ENCODE results near the gene EXPH5. TPM values are rescaled to one million over a fixed set of nuclear protein-coding genes. Genes with fewer than 3 reads are reported as not detected.

Gene EXPH5
- total RNA-seq, 2 donors from 2014 or later: 2.3 to 2.9 TPM

DNA sequence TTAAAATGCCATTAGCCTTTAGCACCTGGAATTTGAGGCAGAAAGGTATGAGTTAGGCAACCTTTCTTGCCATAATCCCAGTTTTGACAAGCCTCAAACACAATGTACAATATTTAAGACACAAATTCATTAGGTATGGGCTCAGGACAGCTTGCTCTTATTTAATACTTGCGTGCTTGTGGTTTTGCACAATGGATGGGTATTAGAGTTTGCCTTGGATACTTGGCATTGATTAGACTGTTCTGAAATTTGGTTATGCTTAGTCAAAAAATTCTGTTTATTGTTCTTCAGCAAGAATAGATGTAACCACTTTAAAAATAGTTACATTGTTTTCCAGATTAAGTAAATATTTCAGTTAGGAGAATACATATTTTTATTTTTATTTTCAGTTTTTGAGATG, 120.9 kb downstream of the EXPH5 start:
- TF ChIP-seq POLR2A (IDR thresholded peaks at IDR 0.05): no peak
- TF ChIP-seq, protein P1, sequence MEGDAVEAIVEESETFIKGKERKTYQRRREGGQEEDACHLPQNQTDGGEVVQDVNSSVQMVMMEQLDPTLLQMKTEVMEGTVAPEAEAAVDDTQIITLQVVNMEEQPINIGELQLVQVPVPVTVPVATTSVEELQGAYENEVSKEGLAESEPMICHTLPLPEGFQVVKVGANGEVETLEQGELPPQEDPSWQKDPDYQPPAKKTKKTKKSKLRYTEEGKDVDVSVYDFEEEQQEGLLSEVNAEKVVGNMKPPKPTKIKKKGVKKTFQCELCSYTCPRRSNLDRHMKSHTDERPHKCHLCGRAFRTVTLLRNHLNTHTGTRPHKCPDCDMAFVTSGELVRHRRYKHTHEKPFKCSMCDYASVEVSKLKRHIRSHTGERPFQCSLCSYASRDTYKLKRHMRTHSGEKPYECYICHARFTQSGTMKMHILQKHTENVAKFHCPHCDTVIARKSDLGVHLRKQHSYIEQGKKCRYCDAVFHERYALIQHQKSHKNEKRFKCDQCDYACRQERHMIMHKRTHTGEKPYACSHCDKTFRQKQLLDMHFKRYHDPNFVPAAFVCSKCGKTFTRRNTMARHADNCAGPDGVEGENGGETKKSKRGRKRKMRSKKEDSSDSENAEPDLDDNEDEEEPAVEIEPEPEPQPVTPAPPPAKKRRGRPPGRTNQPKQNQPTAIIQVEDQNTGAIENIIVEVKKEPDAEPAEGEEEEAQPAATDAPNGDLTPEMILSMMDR (IDR thresholded peaks at IDR 0.05): no peak
- intact Hi-C loops (cut with DNase I): no loop called here
- Histone ChIP-seq H3K36me3 (replicated peaks in 1 of 2; ENCODE audit: insufficient read depth in 1 of 2, low read depth in 2 of 2) (peaks cover 0 to 3% of the 10 kb centered on the region in 2 donors), H3K4me3 (no peak overlapping the region), H3K27me3 (no peaks in the 10 kb centered on the region), H3K9me3 (no peaks in the 10 kb centered on the region), H3K27ac (no peak overlapping the region), H3K4me1 (peaks cover 26% of the 10 kb centered on the region)
- no peak for ATAC-seq
- DNase-seq: no peak
- WGBS, 2 donors: 84 to 96% methylated on average over 1 of the region's 1 CpG

- no peak for ATAC-seq
- TF ChIP-seq, protein P1 (IDR thresholded peaks at IDR 0.05): no peak
- no peak for TF ChIP-seq POLR2A (IDR thresholded peaks at IDR 0.05)
- 18 to 19% methylated on average over 1 of the region's 1 CpG for WGBS, 2 donors
- peaks cover 0 to 2% of the 10 kb centered on the region in 2 donors for H3K36me3 ChIP-seq (replicated peaks in 1 of 2; ENCODE audit: insufficient read depth in 1 of 2, low read depth in 2 of 2)
- peak overlapping the region; percentile 96 to 100 (median 98) for H3K27ac ChIP-seq
- DNase-seq: no peak
- no peaks in the 10 kb centered on the region for H3K27me3 ChIP-seq
- intact Hi-C loops (cut with DNase I): no loop called here
- no peak overlapping the region for H3K4me3 ChIP-seq
- H3K9me3 ChIP-seq: no peaks in the 10 kb centered on the region
- peaks cover 11% of the 10 kb centered on the region for H3K4me1 ChIP-seq
These were observed 125.1 kb downstream of the EXPH5 start for GRCh38 chr11:108468478-108468864.

DNA sequence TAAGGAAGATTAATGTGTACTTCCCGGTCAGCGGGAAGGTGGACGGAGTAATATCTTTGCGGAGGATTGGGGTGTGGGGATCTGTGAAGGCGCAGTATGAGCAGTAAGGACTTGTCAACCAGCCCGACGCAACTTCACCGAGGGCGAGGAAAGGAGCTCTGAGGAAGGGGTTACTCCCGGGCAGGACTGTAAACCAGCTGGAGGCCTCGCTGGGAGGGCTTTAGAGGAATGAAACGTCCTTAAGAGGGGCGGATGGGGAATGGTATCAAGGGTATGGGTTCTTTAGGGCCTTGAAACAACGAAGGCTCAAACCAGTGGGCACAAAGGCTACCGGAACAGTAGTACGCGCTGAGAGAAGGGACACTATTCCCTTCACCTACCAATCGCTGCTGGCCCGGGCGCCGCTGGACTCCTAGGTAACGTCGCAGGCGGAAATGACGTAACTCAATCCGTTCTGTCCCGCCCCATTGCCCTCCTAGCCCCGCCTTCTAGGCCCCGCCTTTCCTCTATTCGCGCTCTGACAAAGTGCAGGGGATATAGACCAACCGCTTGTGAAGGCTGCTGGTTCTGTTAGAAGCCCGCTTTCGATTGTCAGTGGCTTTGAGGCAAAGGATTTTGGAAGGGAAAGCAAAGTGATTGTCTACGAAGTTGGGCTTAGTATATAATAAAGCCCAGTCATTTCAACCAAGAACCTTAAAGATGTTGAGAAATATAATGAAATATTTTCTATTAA, 126.3 kb downstream of the EXPH5 start, which contains the start of gene C11orf65:
C11orf65 (minus strand) TSS at position 439 of the 733 bp plus-strand sequence. CDS start 5,970 bp downstream, outside the sequence.
- no peaks in the 10 kb centered on the region for H3K27me3 ChIP-seq
- peak within 1 kb of the TSS; percentile 96 to 100 (median 98) for H3K27ac ChIP-seq
- intact Hi-C loops (cut with DNase I): no loop called here
- ATAC-seq (peak; percentile 99), DNase-seq (peak; percentile 98)
- peak within 1 kb of the TSS; percentile 20 to 30 for H3K4me3 ChIP-seq
- no peaks in the 10 kb centered on the region for H3K36me3 ChIP-seq (replicated peaks in 1 of 2; ENCODE audit: insufficient read depth in 1 of 2, low read depth in 2 of 2)
- peaks cover 11% of the 10 kb centered on the region for H3K4me1 ChIP-seq
- TF ChIP-seq, protein P1 (IDR thresholded peaks at IDR 0.05): no peak
- peak; percentile 94 to 99 (median 99) for TF ChIP-seq POLR2A (IDR thresholded peaks at IDR 0.05)
- 0% methylated on average over 26 to 35 of the region's 35 CpGs for WGBS, 2 donors
- H3K9me3 ChIP-seq: no peaks in the 10 kb centered on the region

GRCh38 chr11:108466405-108466804, 127.2 kb downstream of the EXPH5 start:
- Histone ChIP-seq H3K27ac (peak overlapping the region; percentile 96 to 100 (median 98)), H3K36me3 (replicated peaks in 1 of 2; ENCODE audit: insufficient read depth in 1 of 2, low read depth in 2 of 2) (no peaks in the 10 kb centered on the region), H3K9me3 (no peaks in the 10 kb centered on the region), H3K4me1 (peaks cover 11% of the 10 kb centered on the region), H3K4me3 (peak overlapping the region in 1 of 2 donors; percentile 30), H3K27me3 (no peaks in the 10 kb centered on the region)
- WGBS, 2 donors: 41 to 42% methylated on average over 7 of the region's 7 CpGs
- ATAC-seq (no peak), DNase-seq (no peak)
- intact Hi-C loops (cut with DNase I): no loop called here
- TF ChIP-seq POLR2A (IDR thresholded peaks at IDR 0.05): no peak
- TF ChIP-seq, protein P1 (IDR thresholded peaks at IDR 0.05): no peak

Other genes with a start within 250 kb of the EXPH5 start
- gene C11orf65, start 126.2 kb downstream of the EXPH5 start, total RNA-seq: 1 to 10 TPM; 1.3 to 1.6 TPM
- gene POGLUT3, start 95.4 kb downstream of the EXPH5 start, total RNA-seq: 1 to 10 TPM; 9.6 to 9.9 TPM
- gene DDX10, start 71.3 kb upstream of the EXPH5 start, total RNA-seq: 10 to 100 TPM; 11.7 to 18.5 TPM

All from body of pancreas (tissue), 4 donors.